OCI-LY1 (cell line): Measurements from ENCODE around the gene SUPT3H.

ENCODE experiments used
- H2AFZ ChIP-seq: fragments of 200-600 bp; sonication (generic), shearing (Covaris generic); 2 replicates; pipeline ENCODE4 v1.6.0; 2014; ENCODE audit warnings: antibody characterized with exemption, mild to moderate bottlenecking, low read length
- H3F3A ChIP-seq: fragments of 200-600 bp; sonication (generic), shearing (Covaris generic); 2 replicates; pipeline ENCODE4 v1.6.0; 2014; ENCODE audit warnings: mild to moderate bottlenecking, antibody characterized with exemption, low read length, moderate library complexity; ENCODE audit not compliant: insufficient read depth
- H3K27ac ChIP-seq: fragments of 200-600 bp; sonication (generic); 2 replicates; pipeline ENCODE4 v1.5.1; 2014; ENCODE audit warnings: low read length, mixed run types, mild to moderate bottlenecking, low read depth; ENCODE audit not compliant: poor library complexity, severe bottlenecking
- H3K27me3 ChIP-seq: fragments of 200-600 bp; sonication (generic); 2 replicates; pipeline ENCODE4 v1.6.0; 2014; ENCODE audit warnings: antibody characterized with exemption, mild to moderate bottlenecking, low read length, moderate library complexity; ENCODE audit not compliant: insufficient read depth
- H3K36me3 ChIP-seq: fragments of 200-600 bp; sonication (generic); 2 replicates; pipeline ENCODE4 v1.6.1; 2014; ENCODE audit warnings: mild to moderate bottlenecking, antibody characterized with exemption, low read length, moderate library complexity, mixed read lengths; ENCODE audit not compliant: insufficient read depth
- H3K4me1 ChIP-seq: fragments of 200-600 bp; sonication (generic); 2 replicates; pipeline ENCODE4 v1.5.1; 2014; ENCODE audit warnings: mild to moderate bottlenecking, low read length, moderate library complexity; ENCODE audit not compliant: insufficient read depth, severe bottlenecking
- H3K4me2 ChIP-seq: fragments of 200-600 bp; sonication (generic), shearing (Covaris generic); 2 replicates; pipeline ENCODE4 v1.6.1; 2014; ENCODE audit warnings: low read length
- H3K4me3 ChIP-seq: fragments of 200-600 bp; sonication (generic); 2 replicates; pipeline ENCODE4 v1.5.1; 2014; ENCODE audit warnings: low read length, low read depth, mild to moderate bottlenecking, mixed read lengths; ENCODE audit not compliant: poor library complexity, severe bottlenecking
- H3K79me2 ChIP-seq: fragments of 200-600 bp; shearing (Covaris generic); 2 replicates; pipeline ENCODE4 v1.6.1; 2016; ENCODE audit warnings: mixed run types, low read length, mixed read lengths; ENCODE audit not compliant: insufficient read depth
- H3K9ac ChIP-seq: fragments of 200-600 bp; sonication (generic), shearing (Covaris generic); 2 replicates; pipeline ENCODE4 v1.6.1; 2014; ENCODE audit warnings: mild to moderate bottlenecking, low read length, mixed read lengths
- H3K9me2 ChIP-seq: fragments of 200-600 bp; sonication (generic), shearing (Covaris generic); 2 replicates; pipeline ENCODE4 v1.6.1; 2014; ENCODE audit warnings: low read depth, mild to moderate bottlenecking, low read length, mixed read lengths
- H3K9me3 ChIP-seq: fragments of 200-600 bp; shearing (Covaris generic); 2 replicates; pipeline ENCODE4 v1.6.1; 2014; ENCODE audit warnings: low read length, mixed read lengths
- H4K20me1 ChIP-seq: fragments of 200-600 bp; sonication (generic), shearing (Covaris generic); 2 replicates; pipeline ENCODE4 v1.6.0; 2016; ENCODE audit warnings: mild to moderate bottlenecking, low read length; ENCODE audit not compliant: insufficient read depth
- EZH2 ChIP-seq: fragments of 200-600 bp; sonication (generic), shearing (Covaris generic); IDR thresholded peaks from 2 replicates; pipeline ENCODE4 v1.8.0; 2017; ENCODE audit warnings: borderline replicate concordance, mixed run types, mild to moderate bottlenecking, antibody characterized with exemption, low read length, moderate library complexity, mixed read lengths
- TF ChIP-seq, protein P1 (sequence below): fragments of 200-600 bp; sonication (generic), shearing (Covaris generic); IDR thresholded peaks from 2 replicates; pipeline ENCODE4 v1.5.1; 2017; ENCODE audit warnings: mild to moderate bottlenecking, antibody characterized with exemption, low read length, moderate library complexity, mixed read lengths

Gene SUPT3H

DNA sequence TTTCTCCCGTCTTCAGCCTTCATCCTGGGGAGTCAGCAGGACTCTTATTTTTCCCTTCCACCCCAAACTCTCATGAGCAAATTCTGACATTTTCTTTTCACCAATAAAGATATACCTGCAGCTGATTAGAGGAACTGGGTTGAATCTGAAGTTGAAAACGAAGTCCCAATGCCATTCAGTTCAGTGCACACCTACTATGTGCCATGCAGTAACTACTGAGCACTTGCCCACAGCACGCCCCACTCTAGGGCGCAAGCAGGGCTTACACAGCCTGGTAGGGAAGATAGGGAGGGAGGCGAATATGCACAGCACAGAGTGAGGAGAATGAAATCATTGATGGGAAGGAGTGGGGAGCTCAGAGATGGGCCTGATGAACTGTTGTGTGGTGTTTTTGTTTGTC is 588.7 kb downstream of the SUPT3H start:
- no peaks in the 10 kb centered on the region for H3K27me3 ChIP-seq
- H3K9ac ChIP-seq, result no peak overlapping the region
- H3K4me2 ChIP-seq, result no peak overlapping the region
- H3K9me3 ChIP-seq, result no peaks in the 10 kb centered on the region
- H2AFZ ChIP-seq, result no peak overlapping the region
- H3K27ac ChIP-seq, result no peak overlapping the region
- no peaks in the 10 kb centered on the region for H4K20me1 ChIP-seq
- H3K4me1 ChIP-seq, result no peaks in the 10 kb centered on the region
- TF ChIP-seq, protein P1, sequence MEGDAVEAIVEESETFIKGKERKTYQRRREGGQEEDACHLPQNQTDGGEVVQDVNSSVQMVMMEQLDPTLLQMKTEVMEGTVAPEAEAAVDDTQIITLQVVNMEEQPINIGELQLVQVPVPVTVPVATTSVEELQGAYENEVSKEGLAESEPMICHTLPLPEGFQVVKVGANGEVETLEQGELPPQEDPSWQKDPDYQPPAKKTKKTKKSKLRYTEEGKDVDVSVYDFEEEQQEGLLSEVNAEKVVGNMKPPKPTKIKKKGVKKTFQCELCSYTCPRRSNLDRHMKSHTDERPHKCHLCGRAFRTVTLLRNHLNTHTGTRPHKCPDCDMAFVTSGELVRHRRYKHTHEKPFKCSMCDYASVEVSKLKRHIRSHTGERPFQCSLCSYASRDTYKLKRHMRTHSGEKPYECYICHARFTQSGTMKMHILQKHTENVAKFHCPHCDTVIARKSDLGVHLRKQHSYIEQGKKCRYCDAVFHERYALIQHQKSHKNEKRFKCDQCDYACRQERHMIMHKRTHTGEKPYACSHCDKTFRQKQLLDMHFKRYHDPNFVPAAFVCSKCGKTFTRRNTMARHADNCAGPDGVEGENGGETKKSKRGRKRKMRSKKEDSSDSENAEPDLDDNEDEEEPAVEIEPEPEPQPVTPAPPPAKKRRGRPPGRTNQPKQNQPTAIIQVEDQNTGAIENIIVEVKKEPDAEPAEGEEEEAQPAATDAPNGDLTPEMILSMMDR, result no peak
- TF ChIP-seq EZH2, result no peak
- no peak overlapping the region for H3K4me3 ChIP-seq
- no peaks in the 10 kb centered on the region for H3F3A ChIP-seq
- no peaks in the 10 kb centered on the region for H3K9me2 ChIP-seq
- H3K79me2 ChIP-seq, result no peaks in the 10 kb centered on the region
- no peaks in the 10 kb centered on the region for H3K36me3 ChIP-seq

DNA sequence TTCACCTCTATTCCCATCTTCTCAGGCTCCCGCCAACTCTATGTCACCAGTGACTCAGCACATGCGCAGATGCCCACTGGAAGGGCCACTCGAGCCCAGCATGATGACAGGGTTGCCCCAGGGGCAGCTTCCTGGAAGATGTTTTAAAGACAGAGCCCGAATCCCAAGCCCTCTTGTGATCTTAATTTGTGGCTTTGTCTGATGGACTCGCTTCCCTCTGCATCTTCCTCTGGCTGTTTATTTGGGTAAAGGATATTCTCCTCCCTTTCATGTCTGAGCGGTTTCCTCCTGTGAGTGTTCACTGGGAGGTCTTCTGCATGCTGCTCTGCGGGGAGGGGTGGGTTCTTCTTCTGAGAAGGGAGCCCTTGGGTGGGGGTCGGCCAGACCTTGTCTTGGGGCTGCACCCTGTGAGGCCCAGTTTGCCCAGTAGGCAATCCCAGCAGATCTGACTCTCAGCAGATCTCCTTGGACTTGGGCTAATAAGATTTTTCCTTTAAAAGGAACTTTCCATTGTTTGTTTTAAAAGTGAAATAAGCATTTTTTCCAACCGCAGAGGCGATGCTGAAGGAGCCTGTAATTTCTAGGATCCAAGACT is 589.2 kb downstream of the SUPT3H start:
- Histone ChIP-seq H3K4me1 (no peaks in the 10 kb centered on the region), H3K4me2 (no peak overlapping the region), H3K9me3 (no peaks in the 10 kb centered on the region), H3F3A (no peaks in the 10 kb centered on the region), H3K79me2 (no peaks in the 10 kb centered on the region), H3K27ac (no peak overlapping the region), H2AFZ (no peak overlapping the region), H3K36me3 (no peaks in the 10 kb centered on the region), H3K9me2 (no peaks in the 10 kb centered on the region), H3K4me3 (no peak overlapping the region), H3K9ac (no peak overlapping the region), H3K27me3 (no peaks in the 10 kb centered on the region), H4K20me1 (no peaks in the 10 kb centered on the region)
- TF ChIP-seq, protein P1, result no peak
- TF ChIP-seq EZH2, result no peak

DNA sequence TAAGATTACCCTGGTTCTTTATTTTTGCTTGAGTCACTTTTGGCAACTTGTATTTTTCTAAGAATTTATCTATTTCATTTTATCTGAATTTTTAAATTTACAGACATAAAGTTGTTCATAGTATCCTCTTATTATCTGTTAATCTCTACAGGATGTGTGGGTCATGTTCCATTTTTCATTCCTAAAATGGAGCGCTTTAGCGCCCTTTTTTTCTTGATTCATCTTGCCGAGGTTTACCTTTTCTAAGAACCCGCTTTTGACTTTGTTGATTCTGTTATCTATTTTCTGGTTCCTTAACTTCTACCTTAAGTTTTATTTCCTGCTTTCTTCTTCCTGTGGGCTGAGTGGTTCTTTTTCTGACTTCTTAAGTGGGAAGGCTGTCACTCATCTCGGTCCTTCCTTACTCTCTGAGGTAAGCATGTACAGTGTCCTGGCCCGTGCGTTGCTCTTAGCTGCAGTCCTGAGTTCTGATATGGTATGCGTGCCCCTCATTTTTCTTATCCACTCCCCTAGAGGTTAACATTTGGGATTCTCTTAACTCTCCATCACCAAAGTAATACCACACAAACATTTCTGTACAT is 590.4 kb downstream of the SUPT3H start:
- no peaks in the 10 kb centered on the region for H3K4me1 ChIP-seq
- no peaks in the 10 kb centered on the region for H3K36me3 ChIP-seq
- no peaks in the 10 kb centered on the region for H3K9me2 ChIP-seq
- no peak overlapping the region for H3K4me3 ChIP-seq
- H3K79me2 ChIP-seq, result no peaks in the 10 kb centered on the region
- H4K20me1 ChIP-seq, result no peaks in the 10 kb centered on the region
- no peak overlapping the region for H3K4me2 ChIP-seq
- H3K9ac ChIP-seq, result no peak overlapping the region
- TF ChIP-seq EZH2, result no peak
- TF ChIP-seq, protein P1, result no peak
- no peak overlapping the region for H3K27ac ChIP-seq
- no peaks in the 10 kb centered on the region for H3K27me3 ChIP-seq
- no peaks in the 10 kb centered on the region for H3F3A ChIP-seq
- no peak overlapping the region for H2AFZ ChIP-seq
- no peaks in the 10 kb centered on the region for H3K9me3 ChIP-seq
